ENCODE data around the gene KSR2.

The KSR2 gene

DNA sequence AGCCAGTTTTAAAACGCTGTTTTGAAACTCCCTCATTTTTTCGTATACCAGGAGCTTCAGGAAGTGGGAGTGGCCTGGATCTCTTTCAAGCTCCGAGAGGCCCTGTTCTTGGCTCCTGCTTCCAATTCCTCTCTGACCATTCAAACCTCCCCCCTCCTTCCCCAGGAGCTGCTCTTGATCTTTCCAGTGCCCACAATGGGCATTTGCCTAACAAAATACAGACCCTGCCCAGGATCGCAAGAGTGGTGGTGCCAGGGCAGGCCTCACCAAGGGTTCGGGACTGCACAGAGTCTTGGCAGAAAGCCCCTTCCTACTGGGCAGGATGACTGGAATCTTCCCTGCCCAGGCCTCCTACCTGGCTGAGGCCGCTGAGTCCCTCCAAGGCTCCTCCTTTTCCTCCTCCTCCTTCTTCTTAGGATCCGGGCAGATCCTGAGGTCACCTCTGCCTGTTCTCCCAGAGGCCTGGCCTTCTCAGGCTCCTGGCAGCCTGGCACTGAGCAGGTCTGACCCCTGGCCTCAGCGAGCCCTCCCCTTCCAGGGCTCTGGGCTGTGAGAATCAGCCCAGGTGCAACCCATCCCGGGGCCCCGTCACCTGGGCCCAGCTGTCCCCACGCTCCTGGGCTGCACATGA is 560.5 kb downstream of the KSR2 start:
- no peak for DNase-seq (ENCODE audit: low read depth in 2 of 2)

DNA sequence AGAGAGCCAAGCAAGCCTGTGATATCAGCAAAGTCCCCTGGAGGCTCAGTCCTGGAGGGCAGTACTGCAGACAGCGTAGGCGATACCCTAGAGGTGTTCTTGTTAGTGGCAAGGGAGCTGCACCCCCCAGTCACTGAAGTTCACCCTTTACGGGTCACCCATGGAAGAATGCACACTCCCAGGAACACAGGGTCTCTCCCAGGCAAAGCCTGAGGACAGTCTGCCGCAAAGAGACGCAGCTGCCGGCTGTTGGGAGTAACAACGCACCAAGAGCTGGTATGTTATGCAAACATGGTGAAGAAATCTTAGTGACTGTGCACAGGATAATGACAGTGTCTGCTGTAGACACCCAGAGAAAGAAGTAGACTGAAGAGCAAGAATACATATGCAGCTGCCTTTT is 563.9 kb downstream of the KSR2 start:
- no peak for DNase-seq (ENCODE audit: low read depth in 2 of 2)

DNA sequence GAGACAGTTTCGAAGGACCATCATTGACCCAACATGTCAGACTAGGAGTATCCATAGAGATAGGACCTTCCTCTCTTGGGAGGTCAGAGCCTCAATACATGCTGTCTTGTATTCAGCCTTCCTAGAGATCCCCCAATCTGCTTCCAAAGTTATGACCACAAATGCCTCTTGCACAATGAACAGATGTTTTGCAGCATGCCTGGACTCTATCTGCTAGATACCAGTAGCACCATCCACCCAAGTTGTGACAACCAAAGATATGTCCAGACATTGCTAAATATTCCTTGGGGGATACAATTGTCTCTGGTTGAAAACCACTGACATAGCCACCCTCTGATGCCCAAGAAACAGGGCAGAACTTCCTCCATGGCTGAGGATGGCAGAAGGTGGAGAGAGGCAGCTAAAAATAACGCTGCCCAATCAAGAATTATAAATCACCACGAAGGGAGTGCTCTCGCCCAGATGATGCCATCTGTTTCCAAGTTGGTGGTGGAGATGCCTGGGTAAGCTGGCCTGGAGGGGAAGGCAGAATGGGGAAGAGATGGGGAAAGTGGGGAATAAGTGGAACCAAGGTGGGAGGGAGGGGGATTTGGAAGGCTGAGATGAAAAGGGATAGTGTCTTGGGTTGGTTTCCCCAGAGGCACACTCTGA is 564.5 kb downstream of the KSR2 start:
- DNase-seq (ENCODE audit: low read depth in 2 of 2), result no peak

GRCh38 chr12:117403586-117404139 is 565.1 kb downstream of the KSR2 start:
- DNase-seq (ENCODE audit: low read depth in 2 of 2), result no peak
